Suprapubic skin (tissue), 4 donors: Measurements from ENCODE around the gene C2orf92. TPM values are rescaled to one million over a fixed set of nuclear protein-coding genes. Genes with fewer than 3 reads are reported as not detected.

Experiments
- DNase-seq, 2 donors: peaks; one replicate each; pipeline ENCODE4 v3.0.0-alpha.2; 2019; ENCODE audit warnings: low spot score in 2 of 2
- H3K27ac ChIP-seq: fragments of 200-600 bp; sonication (generic); one replicate; pipeline ENCODE4 v1.5.1; 2019
- H3K27me3 ChIP-seq: fragments of 200-600 bp; sonication (generic); one replicate; pipeline ENCODE4 v1.5.1; 2019
- H3K36me3 ChIP-seq: fragments of 200-600 bp; sonication (generic); one replicate; pipeline ENCODE4 v1.5.1; 2019
- H3K4me1 ChIP-seq: fragments of 200-600 bp; sonication (generic); one replicate; pipeline ENCODE4 v1.5.1; 2019
- H3K4me3 ChIP-seq: fragments of 200-600 bp; sonication (generic); one replicate; pipeline ENCODE4 v1.5.1; 2019; ENCODE audit warnings: mild to moderate bottlenecking
- H3K9me3 ChIP-seq: fragments of 200-600 bp; sonication (generic); one replicate; pipeline ENCODE4 v1.5.1; 2019
- CTCF ChIP-seq, 2 donors: fragments of 200-600 bp in 1 of 2; fragments of 450-650 bp in 1 of 2; sonication (generic) in 1 of 2; IDR thresholded peaks; one replicate each; pipeline ENCODE4 v1.5.1; 2016 to 2019; ENCODE audit warnings: antibody characterized with exemption in 2 of 2, mild to moderate bottlenecking in 1 of 2, moderate library complexity in 1 of 2
- EP300 ChIP-seq: sonication (generic); formaldehyde crosslinking; IDR thresholded peaks from one replicate; pipeline ENCODE4 v1.6.1; 2017; ENCODE audit warnings: antibody characterized with exemption
- POLR2A ChIP-seq, 2 donors: fragments of 450-650 bp; IDR thresholded peaks; one replicate each; pipeline ENCODE4 v1.6.1; 2017; ENCODE audit warnings: antibody characterized with exemption in 2 of 2, mild to moderate bottlenecking in 2 of 2, moderate library complexity in 2 of 2
- POLR2AphosphoS5 ChIP-seq, 3 donors: sonication (generic); formaldehyde crosslinking; IDR thresholded peaks; one replicate each; pipeline ENCODE4 v1.6.1; 2017; ENCODE audit warnings: antibody characterized with exemption in 3 of 3
- WGBS: methylation state at CpG from one replicate; pipeline ENCODE4 v1.1.5; 2018; 5-methylcytosine and 5-hydroxymethylcytosine counted together
- total RNA-seq, 4 donors: library from RNA; depleted of rRNA; stranded (reverse); fragments of >200 nt; gene quantifications; one replicate each; pipeline ENCODE4 v1.1.0, GENCODE V29; 2016

C2orf92 gene
- total RNA-seq, 4 donors from 2014 or later: 4.5 to 45.7 (median 14.7) TPM

DNA sequence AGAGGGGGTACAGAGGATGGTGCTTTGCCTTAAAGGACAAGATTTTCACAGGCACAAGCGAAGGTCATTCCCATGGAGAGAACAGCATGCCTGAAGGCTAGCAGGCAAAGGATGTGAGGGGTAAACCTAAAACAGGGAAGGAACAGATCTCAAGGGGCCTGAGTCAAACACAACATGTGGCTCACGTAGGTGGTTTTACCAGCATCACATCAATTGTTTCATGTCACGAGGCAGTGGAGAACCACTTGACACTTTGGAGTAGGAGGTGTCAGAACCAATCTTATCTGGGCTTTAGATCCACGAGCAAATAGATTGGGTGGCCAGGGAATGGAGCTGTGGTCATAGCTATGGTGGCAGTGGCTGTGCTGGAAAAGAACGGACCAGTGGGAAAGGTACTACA lies 15.2 kb upstream of the C2orf92 start:
- H3K27ac ChIP-seq: no peak overlapping the region
- no peaks in the 10 kb centered on the region for H3K27me3 ChIP-seq
- H3K4me1 ChIP-seq: no peaks in the 10 kb centered on the region
- H3K4me3 ChIP-seq: no peak overlapping the region
- no peak for DNase-seq
- H3K9me3 ChIP-seq: no peaks in the 10 kb centered on the region
- 95% methylated on average over 5 of the region's 5 CpGs for WGBS
- TF ChIP-seq EP300 (no peak), POLR2AphosphoS5 (IDR thresholded peaks at IDR 0.05) (no peak), POLR2A (IDR thresholded peaks at IDR 0.05) (no peak), CTCF (IDR thresholded peaks at IDR 0.05) (no peak)
- H3K36me3 ChIP-seq: peaks cover 62% of the 10 kb centered on the region

- no peak overlapping the region for H3K27ac ChIP-seq
- 86% methylated on average over 2 of the region's 2 CpGs for WGBS
- H3K4me1 ChIP-seq: no peaks in the 10 kb centered on the region
- no peak overlapping the region for H3K4me3 ChIP-seq
- no peaks in the 10 kb centered on the region for H3K9me3 ChIP-seq
- H3K27me3 ChIP-seq: no peaks in the 10 kb centered on the region
- H3K36me3 ChIP-seq: peaks cover 61% of the 10 kb centered on the region
- no peak for TF ChIP-seq EP300
- TF ChIP-seq POLR2AphosphoS5 (IDR thresholded peaks at IDR 0.05): no peak
- TF ChIP-seq CTCF (IDR thresholded peaks at IDR 0.05): no peak
- TF ChIP-seq POLR2A (IDR thresholded peaks at IDR 0.05): no peak
- no peak for DNase-seq
Measured at GRCh38 chr2:97654791-97655190, 14.7 kb upstream of the C2orf92 start.

DNA sequence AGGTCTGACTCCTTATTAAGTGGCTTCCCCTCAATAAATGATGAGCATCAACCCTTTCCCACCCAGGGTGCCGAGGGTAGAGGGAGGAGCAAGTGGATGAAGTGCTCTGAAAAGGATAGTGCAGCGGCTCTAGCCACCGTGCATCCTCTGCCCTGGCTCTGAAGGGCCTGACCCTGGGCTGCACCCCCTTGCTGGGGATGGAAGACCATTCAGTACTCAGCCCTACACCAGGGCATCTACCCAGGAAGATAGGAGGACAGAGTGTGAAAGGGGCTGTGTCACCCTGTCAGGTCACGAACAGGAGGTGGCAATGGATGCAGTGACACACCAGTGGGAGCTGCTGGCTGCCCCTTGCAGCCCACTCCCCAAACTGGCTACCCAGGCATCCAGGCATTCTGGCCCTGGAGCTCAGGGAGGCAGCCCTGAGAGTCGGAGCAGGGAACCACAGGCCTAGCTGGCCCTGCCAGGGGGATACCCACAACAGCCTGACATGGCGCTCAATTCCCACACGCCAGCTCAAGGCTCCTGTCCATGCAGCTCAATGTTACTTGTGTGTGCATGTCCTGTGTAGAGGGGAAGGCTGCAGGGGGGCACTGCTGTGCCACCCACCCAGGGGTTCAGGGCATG lies 13.3 kb upstream of the C2orf92 start:
- no peak for TF ChIP-seq POLR2A (IDR thresholded peaks at IDR 0.05)
- H3K36me3 ChIP-seq: peaks cover 68% of the 10 kb centered on the region

DNA sequence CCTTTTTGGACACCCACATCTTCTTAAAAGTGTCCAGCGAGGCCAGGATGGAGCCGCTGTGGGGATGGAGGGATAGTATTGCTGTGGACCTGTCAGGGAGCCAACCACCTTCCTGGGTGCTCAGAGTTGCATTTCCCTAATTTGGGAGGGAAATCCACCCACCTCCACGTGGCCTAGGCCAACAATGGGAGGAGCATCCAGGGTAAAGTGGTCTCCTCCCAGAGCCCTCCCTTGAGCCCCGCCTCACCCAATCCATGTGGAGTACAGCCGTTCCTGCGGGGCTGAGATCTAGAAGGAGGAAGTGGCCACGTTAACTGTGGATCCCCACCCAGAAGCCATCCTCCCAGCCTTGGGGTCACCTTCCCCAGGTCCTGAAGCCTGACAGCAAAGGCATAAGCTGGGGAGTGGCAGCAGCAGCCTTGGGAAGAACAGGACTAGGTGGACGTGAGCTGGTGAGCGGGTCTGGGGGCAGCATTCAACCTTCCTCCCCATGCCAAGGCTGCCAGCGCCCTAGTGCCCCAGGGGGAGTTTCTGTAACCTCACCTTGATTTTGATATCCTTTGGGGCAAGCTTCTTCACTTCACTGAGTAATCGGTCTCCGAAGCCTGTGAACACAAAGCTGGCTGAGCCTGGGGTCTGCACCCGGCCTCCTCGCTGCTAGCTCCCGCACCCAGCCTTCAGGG lies 12.5 kb upstream of the C2orf92 start:
- Histone ChIP-seq H3K36me3 (peaks cover 68% of the 10 kb centered on the region), H3K27ac (no peak overlapping the region), H3K4me3 (no peak overlapping the region), H3K27me3 (no peaks in the 10 kb centered on the region), H3K4me1 (peaks cover 18% of the 10 kb centered on the region), H3K9me3 (no peaks in the 10 kb centered on the region)
- no peak for DNase-seq
- 88% methylated on average over 10 of the region's 15 CpGs for WGBS
- no peak for TF ChIP-seq POLR2A (IDR thresholded peaks at IDR 0.05)
- TF ChIP-seq CTCF (IDR thresholded peaks at IDR 0.05): no peak
- TF ChIP-seq EP300: no peak
- TF ChIP-seq POLR2AphosphoS5 (IDR thresholded peaks at IDR 0.05): no peak

More for the DNA sequence above, 13.3 kb upstream of the C2orf92 start:
- 85% methylated on average over 6 of the region's 7 CpGs for WGBS
- no peaks in the 10 kb centered on the region for H3K27me3 ChIP-seq
- no peak for DNase-seq
- no peaks in the 10 kb centered on the region for H3K9me3 ChIP-seq
- no peak overlapping the region for H3K27ac ChIP-seq
- H3K4me3 ChIP-seq: no peak overlapping the region
- H3K4me1 ChIP-seq: peaks cover 10% of the 10 kb centered on the region

- peaks cover 68% of the 10 kb centered on the region for H3K36me3 ChIP-seq
- H3K27me3 ChIP-seq: no peaks in the 10 kb centered on the region
- H3K4me1 ChIP-seq: peaks cover 29% of the 10 kb centered on the region
- H3K4me3 ChIP-seq: no peak overlapping the region
- TF ChIP-seq POLR2A (IDR thresholded peaks at IDR 0.05): no peak
- TF ChIP-seq EP300: no peak
- no peak for TF ChIP-seq CTCF (IDR thresholded peaks at IDR 0.05)
- TF ChIP-seq POLR2AphosphoS5 (IDR thresholded peaks at IDR 0.05): no peak
- DNase-seq: no peak
- WGBS: 94% methylated on average over 33 of the region's 37 CpGs
- no peak overlapping the region for H3K27ac ChIP-seq
- H3K9me3 ChIP-seq: no peaks in the 10 kb centered on the region
Measured at GRCh38 chr2:97657986-97658690, 11.4 kb upstream of the C2orf92 start.
